OCI-LY1 (cell line): ENCODE measurements around the gene C11orf24.

Experiments used
- H2AFZ ChIP-seq: fragments of 200-600 bp; sonication (generic), shearing (Covaris generic); 2 replicates; pipeline ENCODE4 v1.6.0; 2014; ENCODE audit warnings: antibody characterized with exemption, mild to moderate bottlenecking, low read length
- H3F3A ChIP-seq: fragments of 200-600 bp; sonication (generic), shearing (Covaris generic); 2 replicates; pipeline ENCODE4 v1.6.0; 2014; ENCODE audit warnings: mild to moderate bottlenecking, antibody characterized with exemption, low read length, moderate library complexity; ENCODE audit not compliant: insufficient read depth
- H3K27ac ChIP-seq: fragments of 200-600 bp; sonication (generic); 2 replicates; pipeline ENCODE4 v1.5.1; 2014; ENCODE audit warnings: low read length, mixed run types, mild to moderate bottlenecking, low read depth; ENCODE audit not compliant: poor library complexity, severe bottlenecking
- H3K27me3 ChIP-seq: fragments of 200-600 bp; sonication (generic); 2 replicates; pipeline ENCODE4 v1.6.0; 2014; ENCODE audit warnings: antibody characterized with exemption, mild to moderate bottlenecking, low read length, moderate library complexity; ENCODE audit not compliant: insufficient read depth
- H3K36me3 ChIP-seq: fragments of 200-600 bp; sonication (generic); 2 replicates; pipeline ENCODE4 v1.6.1; 2014; ENCODE audit warnings: mild to moderate bottlenecking, antibody characterized with exemption, low read length, moderate library complexity, mixed read lengths; ENCODE audit not compliant: insufficient read depth
- H3K4me1 ChIP-seq: fragments of 200-600 bp; sonication (generic); 2 replicates; pipeline ENCODE4 v1.5.1; 2014; ENCODE audit warnings: mild to moderate bottlenecking, low read length, moderate library complexity; ENCODE audit not compliant: insufficient read depth, severe bottlenecking
- H3K4me2 ChIP-seq: fragments of 200-600 bp; sonication (generic), shearing (Covaris generic); 2 replicates; pipeline ENCODE4 v1.6.1; 2014; ENCODE audit warnings: low read length
- H3K4me3 ChIP-seq: fragments of 200-600 bp; sonication (generic); 2 replicates; pipeline ENCODE4 v1.5.1; 2014; ENCODE audit warnings: low read length, low read depth, mild to moderate bottlenecking, mixed read lengths; ENCODE audit not compliant: poor library complexity, severe bottlenecking
- H3K79me2 ChIP-seq: fragments of 200-600 bp; shearing (Covaris generic); 2 replicates; pipeline ENCODE4 v1.6.1; 2016; ENCODE audit warnings: mixed run types, low read length, mixed read lengths; ENCODE audit not compliant: insufficient read depth
- H3K9ac ChIP-seq: fragments of 200-600 bp; sonication (generic), shearing (Covaris generic); 2 replicates; pipeline ENCODE4 v1.6.1; 2014; ENCODE audit warnings: mild to moderate bottlenecking, low read length, mixed read lengths
- H3K9me2 ChIP-seq: fragments of 200-600 bp; sonication (generic), shearing (Covaris generic); 2 replicates; pipeline ENCODE4 v1.6.1; 2014; ENCODE audit warnings: low read depth, mild to moderate bottlenecking, low read length, mixed read lengths
- H3K9me3 ChIP-seq: fragments of 200-600 bp; shearing (Covaris generic); 2 replicates; pipeline ENCODE4 v1.6.1; 2014; ENCODE audit warnings: low read length, mixed read lengths
- H4K20me1 ChIP-seq: fragments of 200-600 bp; sonication (generic), shearing (Covaris generic); 2 replicates; pipeline ENCODE4 v1.6.0; 2016; ENCODE audit warnings: mild to moderate bottlenecking, low read length; ENCODE audit not compliant: insufficient read depth
- EZH2 ChIP-seq: fragments of 200-600 bp; sonication (generic), shearing (Covaris generic); IDR thresholded peaks from 2 replicates; pipeline ENCODE4 v1.8.0; 2017; ENCODE audit warnings: borderline replicate concordance, mixed run types, mild to moderate bottlenecking, antibody characterized with exemption, low read length, moderate library complexity, mixed read lengths
- TF ChIP-seq, protein P1 (sequence below): fragments of 200-600 bp; sonication (generic), shearing (Covaris generic); IDR thresholded peaks from 2 replicates; pipeline ENCODE4 v1.5.1; 2017; ENCODE audit warnings: mild to moderate bottlenecking, antibody characterized with exemption, low read length, moderate library complexity, mixed read lengths

C11orf24 gene

DNA sequence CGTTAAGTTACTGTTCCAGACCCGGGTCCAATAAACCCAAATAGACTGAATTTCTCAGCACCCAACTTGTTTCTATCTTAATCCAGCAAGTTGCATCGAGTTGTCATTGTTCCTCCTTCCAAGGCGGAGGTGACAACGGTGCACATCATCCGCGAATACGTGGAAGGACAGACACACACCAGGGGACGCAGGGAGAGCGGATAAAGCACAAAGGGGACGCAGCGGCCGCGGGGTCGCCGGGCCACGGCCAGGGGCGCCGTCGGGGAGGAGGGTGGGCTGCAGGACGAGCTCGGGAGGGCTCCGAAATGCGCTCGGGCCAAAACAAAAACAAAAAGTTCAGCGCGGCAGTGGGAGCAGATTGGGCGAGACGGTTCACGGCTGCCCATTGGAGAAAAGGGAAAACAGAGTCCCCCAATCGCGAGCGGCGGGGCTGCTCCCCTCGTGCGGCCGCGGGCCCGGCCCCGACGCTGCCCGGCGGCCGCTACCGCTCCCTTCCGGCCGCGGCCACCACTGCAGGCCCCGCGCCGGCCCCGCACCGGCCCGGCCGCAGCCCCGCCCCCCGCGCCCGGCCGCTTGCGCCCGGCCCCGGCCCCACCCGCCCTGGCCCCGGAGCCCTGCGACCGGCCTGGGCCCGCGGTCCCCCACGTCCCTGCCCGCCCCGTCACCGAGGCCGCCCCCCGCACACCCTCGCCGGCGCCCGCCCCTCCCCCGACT, 59.2 kb downstream of the C11orf24 start:
- no peak overlapping the region for H2AFZ ChIP-seq
- 0 out of 2 replicates have a peak, but pooled peaks cover 6% of the 10 kb centered on the region for H3K79me2 ChIP-seq
- H3K4me2 ChIP-seq: peak overlapping the region; percentile 69
- no peaks in the 10 kb centered on the region for H3K9me3 ChIP-seq
- H3K9me2 ChIP-seq: no peaks in the 10 kb centered on the region
- H3K4me3 ChIP-seq: peak overlapping the region; percentile 74
- no peak for TF ChIP-seq EZH2
- TF ChIP-seq, protein P1, sequence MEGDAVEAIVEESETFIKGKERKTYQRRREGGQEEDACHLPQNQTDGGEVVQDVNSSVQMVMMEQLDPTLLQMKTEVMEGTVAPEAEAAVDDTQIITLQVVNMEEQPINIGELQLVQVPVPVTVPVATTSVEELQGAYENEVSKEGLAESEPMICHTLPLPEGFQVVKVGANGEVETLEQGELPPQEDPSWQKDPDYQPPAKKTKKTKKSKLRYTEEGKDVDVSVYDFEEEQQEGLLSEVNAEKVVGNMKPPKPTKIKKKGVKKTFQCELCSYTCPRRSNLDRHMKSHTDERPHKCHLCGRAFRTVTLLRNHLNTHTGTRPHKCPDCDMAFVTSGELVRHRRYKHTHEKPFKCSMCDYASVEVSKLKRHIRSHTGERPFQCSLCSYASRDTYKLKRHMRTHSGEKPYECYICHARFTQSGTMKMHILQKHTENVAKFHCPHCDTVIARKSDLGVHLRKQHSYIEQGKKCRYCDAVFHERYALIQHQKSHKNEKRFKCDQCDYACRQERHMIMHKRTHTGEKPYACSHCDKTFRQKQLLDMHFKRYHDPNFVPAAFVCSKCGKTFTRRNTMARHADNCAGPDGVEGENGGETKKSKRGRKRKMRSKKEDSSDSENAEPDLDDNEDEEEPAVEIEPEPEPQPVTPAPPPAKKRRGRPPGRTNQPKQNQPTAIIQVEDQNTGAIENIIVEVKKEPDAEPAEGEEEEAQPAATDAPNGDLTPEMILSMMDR: no peak
- no peak overlapping the region for H3K27ac ChIP-seq
- H3F3A ChIP-seq: no peaks in the 10 kb centered on the region
- peak overlapping the region; percentile 55 for H3K9ac ChIP-seq
- peaks cover 22% of the 10 kb centered on the region for H3K4me1 ChIP-seq
- H3K36me3 ChIP-seq: no peaks in the 10 kb centered on the region
- H4K20me1 ChIP-seq: peaks cover 2% of the 10 kb centered on the region; the same call in 1 of the 2 replicates
- peaks cover 4% of the 10 kb centered on the region; the same call in 1 of the 2 replicates for H3K27me3 ChIP-seq

DNA sequence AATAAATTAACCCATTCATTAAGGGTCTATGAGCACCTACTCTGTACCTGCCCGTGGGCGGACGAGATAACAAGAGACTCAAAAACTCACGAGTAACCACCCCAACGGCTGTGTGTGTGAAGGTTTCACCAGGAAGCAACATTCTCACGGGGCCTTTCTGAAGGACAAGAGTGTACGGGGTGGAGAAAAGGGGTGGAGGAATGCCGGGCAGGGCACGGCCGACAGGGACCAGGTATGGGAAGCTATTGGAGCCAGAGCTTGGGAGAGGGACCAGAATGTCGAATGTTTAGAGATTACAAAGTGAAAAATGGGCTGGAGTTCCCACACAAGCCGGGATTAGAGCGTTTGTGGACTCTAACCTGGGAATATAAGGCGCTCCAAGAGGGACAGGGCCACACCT, 60.2 kb downstream of the C11orf24 start:
- Histone ChIP-seq H3K4me1 (peaks cover 22% of the 10 kb centered on the region), H3K27ac (no peak overlapping the region), H3K36me3 (no peaks in the 10 kb centered on the region), H3K4me2 (peak overlapping the region; percentile 69), H4K20me1 (peaks cover 2% of the 10 kb centered on the region; the same call in 1 of the 2 replicates), H2AFZ (no peak overlapping the region), H3K4me3 (no peak overlapping the region), H3F3A (no peaks in the 10 kb centered on the region), H3K9ac (no peak overlapping the region), H3K9me3 (no peaks in the 10 kb centered on the region), H3K79me2 (0 out of 2 replicates have a peak, but pooled peaks cover 6% of the 10 kb centered on the region), H3K9me2 (no peaks in the 10 kb centered on the region), H3K27me3 (peaks cover 4% of the 10 kb centered on the region; the same call in 1 of the 2 replicates)
- TF ChIP-seq, protein P1: no peak
- no peak for TF ChIP-seq EZH2
